HG03432 (cell line): ENCODE results near the gene XYLB.
"Not testable (repeated sequence)": the region's sequence is repeated elsewhere in the genome, so short reads cannot be mapped to it uniquely, and the experiment has no call there.

Source experiments
- ATAC-seq: cut with Tn5 transposase; IDR thresholded peaks from one replicate; pipeline ENCODE4 v1.9.1; 2021; ENCODE audit warnings: mild to moderate bottlenecking, moderate library complexity; ENCODE audit not compliant: unreplicated experiment

Gene XYLB

GRCh38 chr3:38386992-38387750 lies 40.6 kb downstream of the XYLB start:
- no peak for ATAC-seq

- ATAC-seq = no peak
Observed at GRCh38 chr3:38387862-38388261, 41.3 kb downstream of the XYLB start.

GRCh38 chr3:38392604-38393163 lies 46.1 kb downstream of the XYLB start:
- ATAC-seq = no peak

- ATAC-seq = no peak
Observed at GRCh38 chr3:38396239-38396638, 49.7 kb downstream of the XYLB start.

GRCh38 chr3:38396861-38397260 lies 50.3 kb downstream of the XYLB start:
- ATAC-seq = no peak

GRCh38 chr3:38397320-38397719 lies 50.7 kb downstream of the XYLB start:
- ATAC-seq = no peak

- no peak for ATAC-seq
Observed at GRCh38 chr3:38401246-38401962, 54.8 kb downstream of the XYLB start.

GRCh38 chr3:38404286-38404685 lies 57.7 kb downstream of the XYLB start:
- ATAC-seq = no peak

GRCh38 chr3:38411591-38411990 lies 65.0 kb downstream of the XYLB start:
- no peak for ATAC-seq

- not testable (repeated sequence) for ATAC-seq
Observed at GRCh38 chr3:38420758-38421157, 74.2 kb downstream of the XYLB start.

- no peak for ATAC-seq
Observed at GRCh38 chr3:38421679-38422336, 75.2 kb downstream of the XYLB start.

GRCh38 chr3:38426798-38427426 lies 80.3 kb downstream of the XYLB start:
- not testable (repeated sequence) for ATAC-seq

- ATAC-seq = not testable (repeated sequence)
Observed at GRCh38 chr3:38432871-38433658, 86.5 kb downstream of the XYLB start.

- not testable (repeated sequence) for ATAC-seq
Observed at GRCh38 chr3:38433661-38434060, 87.1 kb downstream of the XYLB start.

- ATAC-seq = not testable (repeated sequence)
Observed at GRCh38 chr3:38438436-38439069, 92.0 kb downstream of the XYLB start.

GRCh38 chr3:38443205-38443604 lies 96.6 kb downstream of the XYLB start:
- ATAC-seq = not testable (repeated sequence)

- no peak for ATAC-seq
Observed at GRCh38 chr3:38446085-38446686, 99.6 kb downstream of the XYLB start.

GRCh38 chr3:38446812-38447211 lies 100.2 kb downstream of the XYLB start:
- no peak for ATAC-seq

GRCh38 chr3:38450853-38451252 lies 104.3 kb downstream of the XYLB start:
- ATAC-seq = no peak
